ENCODE results near the gene CWC27. TPM values are rescaled to one million over a fixed set of nuclear protein-coding genes. Genes with fewer than 3 reads are reported as not detected.

The CWC27 gene
- total and polyA plus RNA-seq, 2 of the 13 experiments (the other 11 are each of a cell fraction or from before 2014, with no cell fraction given), result 21.1 to 25.7 TPM

DNA sequence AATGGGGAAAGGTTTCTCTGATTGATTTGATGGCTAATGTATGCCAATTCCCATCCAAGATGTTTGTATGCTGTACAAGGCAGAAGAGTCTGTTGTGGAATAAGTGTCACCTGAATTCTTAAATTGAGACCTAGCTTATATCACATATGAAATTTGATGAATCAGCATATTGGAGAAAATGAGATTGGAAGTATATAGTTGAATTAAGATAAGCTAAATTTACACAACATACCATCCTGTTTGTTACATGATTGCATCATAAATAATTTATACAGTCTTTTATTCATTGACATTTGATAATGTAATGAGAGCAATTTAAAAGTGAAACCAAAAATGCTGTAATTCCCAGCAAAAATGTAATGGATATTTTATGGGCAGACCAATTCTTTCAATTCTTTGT, 1.1 kb downstream of the CWC27 start:
- H3K79me2 ChIP-seq (ENCODE audit: insufficient read depth, low read length), result peaks cover 57% of the 10 kb centered on the region
- H4K20me1 ChIP-seq (ENCODE audit: insufficient read depth, low read length), result no peaks in the 10 kb centered on the region
- FAIRE-seq (no peak), DNase-seq (ENCODE audit: low spot score) (no peak), ATAC-seq (no peak)
- in situ Hi-C loops (cut with HindIII; ENCODE audit: extremely low pct_ligation_motif_present, low pct_unique_long_range_greater_than_20kb), result no loop called here
- intact Hi-C loops (cut with micrococcal nuclease; ENCODE audit: unreplicated experiment), result loop anchor here (5.0 kb wide), 1 partner anchor 133 kb away; no protein-coding TSS in a partner anchor
- no peak overlapping the region for H2AFZ ChIP-seq (ENCODE audit: low read length)
- BruUV-seq (replicated peaks), result no TSS peak
- H3K27ac ChIP-seq (ENCODE audit: extremely low read length, insufficient read depth, low read length), result peak overlapping the region; percentile 96
- POLR2A ChIA-PET, result no interaction called here
- H3K9ac ChIP-seq (ENCODE audit: insufficient read depth, low read depth, low read length), result peak overlapping the region; percentile 97; the same call in 1 of the 2 replicates
- peak overlapping the region; percentile 91 to 99 (median 98) for H3K4me3 ChIP-seq (replicated peaks in 1 of 3; ENCODE audit: insufficient read depth in 1 of 3, low read depth in 2 of 3, low read length in 3 of 3)
- H3K27me3 ChIP-seq (ENCODE audit: control insufficient read depth in 1 of 2, insufficient read depth in 2 of 2, low read length in 2 of 2), result no peaks in the 10 kb centered on the region; a peak in 1 of 5 replicates
- peaks cover 39% of the 10 kb centered on the region for H3K4me1 ChIP-seq (ENCODE audit: insufficient read depth, low read length)
- CTCF ChIA-PET (ENCODE audit: low intra/inter-chr PET ratio, low total read pairs), result no interaction called here
- H3K9me3 ChIP-seq (ENCODE audit: low read length), result no peaks in the 10 kb centered on the region
- peaks cover 0 to 16% of the 10 kb centered on the region in 2 experiments; a peak in 2 of 5 replicates for H3K36me3 ChIP-seq (replicated peaks in 1 of 2; ENCODE audit: control insufficient read depth in 1 of 2, insufficient read depth in 2 of 2, low read length in 2 of 2)
- peak overlapping the region; percentile 93 for H3K4me2 ChIP-seq (ENCODE audit: low read depth, low read length)
- TF ChIP-seq MAFF (IDR thresholded peaks at IDR 0.05; ENCODE audit: low read depth, low read length), result peak; percentile 99
- no peak for TF ChIP-seq SRSF1 (optimal IDR thresholded peaks at IDR 0.05; ENCODE audit: low read depth, low read length)
- no peak for TF ChIP-seq NR2C2 (CRISPR knock-in tag; IDR thresholded peaks at IDR 0.05; ENCODE audit: borderline replicate concordance)
- TF ChIP-seq BORCS8-MEF2B (CRISPR knock-in tag; IDR thresholded peaks at IDR 0.05), result no peak
- no peak for TF ChIP-seq TEAD3 (CRISPR knock-in tag; optimal IDR thresholded peaks at IDR 0.05; ENCODE audit: borderline replicate concordance)
- TF ChIP-seq RXRA (CRISPR knock-in tag; IDR thresholded peaks at IDR 0.05), result no peak
- no peak for TF ChIP-seq KDM2A (CRISPR knock-in tag; IDR thresholded peaks at IDR 0.05; ENCODE audit: borderline replicate concordance, low read depth)
- TF ChIP-seq REL (CRISPR knock-in tag; conservative IDR thresholded peaks at IDR 0.05), result no peak
- TF ChIP-seq ZC3H4 (CRISPR knock-in tag; IDR thresholded peaks at IDR 0.05; ENCODE audit: borderline replicate concordance), result no peak
- no peak for TF ChIP-seq ZNF180 (CRISPR knock-in tag; IDR thresholded peaks at IDR 0.05; ENCODE audit: borderline replicate concordance, low read depth)
- TF ChIP-seq GZF1 (CRISPR knock-in tag; IDR thresholded peaks at IDR 0.05), result no peak
- TF ChIP-seq MAFK (conservative IDR thresholded peaks at IDR 0.05 in 1 of 2, IDR thresholded peaks at IDR 0.05 in 1 of 2; ENCODE audit: low read length in 2 of 2), result peak; percentile 99 to 100
- TF ChIP-seq, protein P1, sequence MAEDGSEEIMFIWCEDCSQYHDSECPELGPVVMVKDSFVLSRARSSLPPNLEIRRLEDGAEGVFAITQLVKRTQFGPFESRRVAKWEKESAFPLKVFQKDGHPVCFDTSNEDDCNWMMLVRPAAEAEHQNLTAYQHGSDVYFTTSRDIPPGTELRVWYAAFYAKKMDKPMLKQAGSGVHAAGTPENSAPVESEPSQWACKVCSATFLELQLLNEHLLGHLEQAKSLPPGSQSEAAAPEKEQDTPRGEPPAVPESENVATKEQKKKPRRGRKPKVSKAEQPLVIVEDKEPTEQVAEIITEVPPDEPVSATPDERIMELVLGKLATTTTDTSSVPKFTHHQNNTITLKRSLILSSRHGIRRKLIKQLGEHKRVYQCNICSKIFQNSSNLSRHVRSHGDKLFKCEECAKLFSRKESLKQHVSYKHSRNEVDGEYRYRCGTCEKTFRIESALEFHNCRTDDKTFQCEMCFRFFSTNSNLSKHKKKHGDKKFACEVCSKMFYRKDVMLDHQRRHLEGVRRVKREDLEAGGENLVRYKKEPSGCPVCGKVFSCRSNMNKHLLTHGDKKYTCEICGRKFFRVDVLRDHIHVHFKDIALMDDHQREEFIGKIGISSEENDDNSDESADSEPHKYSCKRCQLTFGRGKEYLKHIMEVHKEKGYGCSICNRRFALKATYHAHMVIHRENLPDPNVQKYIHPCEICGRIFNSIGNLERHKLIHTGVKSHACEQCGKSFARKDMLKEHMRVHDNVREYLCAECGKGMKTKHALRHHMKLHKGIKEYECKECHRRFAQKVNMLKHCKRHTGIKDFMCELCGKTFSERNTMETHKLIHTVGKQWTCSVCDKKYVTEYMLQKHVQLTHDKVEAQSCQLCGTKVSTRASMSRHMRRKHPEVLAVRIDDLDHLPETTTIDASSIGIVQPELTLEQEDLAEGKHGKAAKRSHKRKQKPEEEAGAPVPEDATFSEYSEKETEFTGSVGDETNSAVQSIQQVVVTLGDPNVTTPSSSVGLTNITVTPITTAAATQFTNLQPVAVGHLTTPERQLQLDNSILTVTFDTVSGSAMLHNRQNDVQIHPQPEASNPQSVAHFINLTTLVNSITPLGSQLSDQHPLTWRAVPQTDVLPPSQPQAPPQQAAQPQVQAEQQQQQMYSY (CRISPR knock-in tag; IDR thresholded peaks at IDR 0.05), result no peak
- no peak for TF ChIP-seq KAT8 (CRISPR knock-in tag; IDR thresholded peaks at IDR 0.05)
- TF ChIP-seq ZZZ3 (CRISPR knock-in tag; IDR thresholded peaks at IDR 0.05; ENCODE audit: borderline replicate concordance), result no peak
- no peak for TF ChIP-seq ZNF510 (CRISPR knock-in tag; IDR thresholded peaks at IDR 0.05; ENCODE audit: low read depth)
- TF ChIP-seq ZNF235 (CRISPR knock-in tag; IDR thresholded peaks at IDR 0.05; ENCODE audit: borderline replicate concordance), result no peak
- no peak for TF ChIP-seq ZFP36L1 (CRISPR knock-in tag; IDR thresholded peaks at IDR 0.05)
- TF ChIP-seq IKZF5 (CRISPR knock-in tag; IDR thresholded peaks at IDR 0.05), result no peak
- TF ChIP-seq ATF7 (IDR thresholded peaks at IDR 0.05), result peak; percentile 54; the same call in 1 of the 2 replicates
- no peak for TF ChIP-seq ATF7 (CRISPR knock-in tag; IDR thresholded peaks at IDR 0.05)
- TF ChIP-seq REXO4 (CRISPR knock-in tag; IDR thresholded peaks at IDR 0.05; ENCODE audit: borderline replicate concordance), result no peak
- TF ChIP-seq FOXO1 (CRISPR knock-in tag; IDR thresholded peaks at IDR 0.05), result no peak
- peak; percentile 40; the same call in 1 of the 2 replicates for TF ChIP-seq CEBPB (IDR thresholded peaks at IDR 0.05; ENCODE audit: borderline replicate concordance, low read depth, low read length)
